ENCODE results near the gene ACVR2B.

Gene ACVR2B

GRCh38 chr3:38534180-38534579 is 80.5 kb downstream of the ACVR2B start:
- DNase-seq, result no peak

DNA sequence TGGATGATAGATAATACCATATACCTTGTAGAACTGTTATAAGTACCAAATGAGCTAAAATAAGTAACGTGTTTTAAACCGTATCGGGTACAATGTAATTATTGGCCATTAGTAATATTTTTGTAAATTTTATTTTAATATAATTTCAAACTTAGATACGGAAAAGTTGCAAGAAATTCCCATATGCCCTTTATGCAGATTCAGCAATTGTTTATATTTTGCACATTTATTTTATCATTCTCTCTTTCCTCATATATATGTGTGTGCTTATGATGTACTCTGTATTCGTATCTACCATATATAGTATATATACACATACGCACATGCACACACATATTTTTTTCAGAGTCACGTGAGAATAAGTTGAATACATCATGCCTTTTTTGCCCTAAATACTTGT is 80.9 kb downstream of the ACVR2B start:
- no peak for DNase-seq

GRCh38 chr3:38536671-38537070 is 83.0 kb downstream of the ACVR2B start:
- DNase-seq, result no peak

GRCh38 chr3:38538773-38539353 is 85.2 kb downstream of the ACVR2B start:
- DNase-seq, result no peak

DNA sequence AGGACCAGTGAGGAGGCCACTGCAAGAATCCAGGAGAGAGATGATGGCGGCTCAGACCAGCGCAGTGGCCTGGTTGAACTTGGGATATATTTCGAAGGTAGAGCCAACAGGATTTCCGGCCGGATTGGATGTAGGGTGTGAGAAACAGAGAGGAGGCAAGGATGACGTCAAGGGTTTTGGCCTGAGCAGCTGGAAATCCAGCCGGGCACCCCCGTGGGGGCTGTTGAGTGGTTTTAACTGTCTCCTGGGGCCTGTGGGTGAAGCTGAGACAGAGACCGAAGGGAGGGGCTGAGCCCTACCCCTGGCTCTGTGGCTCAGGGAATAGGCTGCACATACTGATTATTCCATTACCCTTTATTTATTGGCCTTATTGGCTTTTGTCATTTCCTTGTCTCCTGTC is 88.1 kb downstream of the ACVR2B start:
- DNase-seq, result no peak
